Measurements from ENCODE around the gene SVEP1.

DNA sequence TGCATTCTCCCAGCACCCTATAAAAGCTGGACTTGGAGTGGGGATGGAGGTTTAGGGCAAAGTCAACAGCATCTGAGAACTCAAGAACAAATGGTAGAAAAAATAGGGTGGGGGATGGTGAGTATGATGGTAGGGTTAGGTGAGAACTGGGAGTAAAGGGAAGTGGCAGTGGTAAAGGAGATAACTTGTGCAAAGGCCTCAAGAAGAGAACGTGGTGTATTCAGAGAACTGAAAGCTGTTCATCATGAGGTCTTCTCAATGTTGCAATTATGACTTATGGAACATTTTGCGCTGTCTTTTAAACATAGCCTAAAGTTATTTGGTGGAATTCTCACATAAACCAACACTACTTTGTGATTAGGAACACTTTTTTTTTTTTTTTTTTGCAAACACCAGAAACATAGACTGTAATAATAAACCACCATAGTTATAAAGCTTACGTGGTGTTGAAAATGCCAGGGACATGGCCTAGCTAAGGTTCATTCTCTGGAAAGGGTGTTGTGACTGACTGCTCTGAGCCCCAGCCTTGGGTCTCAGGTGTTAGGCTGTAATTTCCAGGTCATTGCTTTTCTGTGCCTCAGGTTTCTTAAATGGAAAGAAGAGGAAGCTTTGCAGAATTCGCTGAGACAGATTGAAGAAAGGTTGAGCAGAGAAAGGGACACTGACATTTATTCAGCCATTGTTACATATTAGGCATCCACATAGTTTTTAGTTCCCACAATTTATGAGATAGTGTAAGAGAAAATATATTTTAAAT is 222.7 kb downstream of the SVEP1 start:
- no peak for TF ChIP-seq EZH2 (IDR thresholded peaks at IDR 0.05)
- no peak for TF ChIP-seq POLR2AphosphoS5 (IDR thresholded peaks at IDR 0.05; ENCODE audit: borderline replicate concordance, low read depth, low read length)
- TF ChIP-seq FOXP2 (optimal IDR thresholded peaks at IDR 0.05; ENCODE audit: control extremely low read depth, extremely low read length, insufficient read depth) = no peak
